Measurements from ENCODE around the gene ST6GALNAC3.
"Not testable (repeated sequence)": the region's sequence is repeated elsewhere in the genome, so short reads cannot be mapped to it uniquely, and the experiment has no call there.

Gene ST6GALNAC3

GRCh38 chr1:76106719-76107235 is 32.2 kb downstream of the ST6GALNAC3 start:
- CTCF ChIA-PET: no interaction called here
- DNase-seq (ENCODE audit: extremely low spot score): no peak
- POLR2A ChIA-PET: no interaction called here
- TF ChIP-seq BHLHE40 (IDR thresholded peaks at IDR 0.05; ENCODE audit: borderline replicate concordance): no peak

DNA sequence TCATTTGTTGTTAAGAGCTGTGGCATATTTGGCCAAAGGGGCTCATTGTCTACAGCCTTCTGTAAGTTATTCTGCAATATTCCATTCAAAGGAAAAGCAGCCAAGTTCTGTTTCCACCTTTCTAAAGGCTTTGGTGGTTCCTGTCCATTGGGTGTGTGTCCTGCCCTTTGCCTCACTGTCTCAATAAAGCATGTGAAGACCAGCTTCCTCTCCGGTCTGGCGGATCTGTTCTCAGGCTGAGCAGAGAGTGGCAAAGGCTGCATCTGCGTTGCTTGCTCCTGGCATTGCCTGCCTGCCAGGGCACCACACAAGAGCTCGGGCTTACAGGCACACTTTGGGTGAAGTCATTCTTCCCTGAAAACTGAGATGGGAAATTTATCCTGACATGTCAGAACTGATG is 34.9 kb downstream of the ST6GALNAC3 start:
- ChIA-PET CTCF (no interaction called here), POLR2A (no interaction called here)
- TF ChIP-seq SP1 (IDR thresholded peaks at IDR 0.05): no peak
- TF ChIP-seq TARDBP (IDR thresholded peaks at IDR 0.05): no peak
- TF ChIP-seq NFRKB (IDR thresholded peaks at IDR 0.05): no peak
- TF ChIP-seq ELF4 (IDR thresholded peaks at IDR 0.05): no peak
- no peak for TF ChIP-seq SUZ12 (IDR thresholded peaks at IDR 0.05)

DNA sequence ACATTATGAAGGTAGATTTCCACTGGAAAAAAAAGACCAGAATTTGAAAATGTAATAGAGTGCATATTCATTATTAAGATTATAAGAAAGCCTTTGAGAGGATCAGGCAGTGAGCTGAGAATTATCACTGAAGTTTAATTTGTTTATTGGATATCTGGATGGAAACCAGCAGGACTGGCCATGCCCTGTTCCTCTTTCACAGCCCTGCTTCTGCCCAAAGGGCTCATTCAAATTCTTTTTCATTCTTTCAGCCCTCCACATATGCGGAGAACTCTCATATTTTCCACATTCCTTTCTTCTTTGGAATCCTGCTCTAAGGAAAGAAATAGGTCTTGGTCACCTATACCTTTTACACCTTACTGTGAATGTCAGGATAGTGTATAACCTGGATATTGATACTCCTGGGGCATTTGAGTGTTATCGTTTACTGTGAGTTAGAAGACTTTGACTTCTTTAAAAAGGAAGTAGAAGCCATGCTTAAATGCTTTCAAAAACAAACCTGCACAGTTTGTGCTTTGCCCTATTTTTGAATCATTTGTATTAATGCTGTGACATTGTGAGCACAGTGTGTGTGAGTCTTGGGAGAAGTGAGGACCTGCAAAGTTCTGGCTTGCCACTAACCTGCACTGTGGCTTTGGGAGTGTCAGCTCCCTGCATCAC is 35.5 kb downstream of the ST6GALNAC3 start:
- TF ChIP-seq LEF1 (IDR thresholded peaks at IDR 0.05; ENCODE audit: borderline replicate concordance): no peak
- no peak for TF ChIP-seq FOXM1 (IDR thresholded peaks at IDR 0.05; ENCODE audit: borderline replicate concordance)
- no peak for TF ChIP-seq L3MBTL2 (conservative IDR thresholded peaks at IDR 0.05)
- no peak for TF ChIP-seq SUZ12 (IDR thresholded peaks at IDR 0.05)
- no peak for TF ChIP-seq FOXK2 (IDR thresholded peaks at IDR 0.05)
- TF ChIP-seq ZNF384 (IDR thresholded peaks at IDR 0.05): no peak
- TF ChIP-seq ELF4 (IDR thresholded peaks at IDR 0.05): no peak
- no peak for TF ChIP-seq ARNT (IDR thresholded peaks at IDR 0.05)
- no peak for TF ChIP-seq FOXA1 (IDR thresholded peaks at IDR 0.05)
- TF ChIP-seq HDGF (IDR thresholded peaks at IDR 0.05; ENCODE audit: borderline replicate concordance): no peak
- TF ChIP-seq BHLHE40 (IDR thresholded peaks at IDR 0.05; ENCODE audit: borderline replicate concordance): no peak
- TF ChIP-seq NFRKB (IDR thresholded peaks at IDR 0.05): no peak
- no peak for TF ChIP-seq TARDBP (IDR thresholded peaks at IDR 0.05)
- no peak for TF ChIP-seq PKNOX1 (IDR thresholded peaks at IDR 0.05)
- no peak for DNase-seq (ENCODE audit: extremely low spot score)
- ChIA-PET POLR2A (no interaction called here), CTCF (no interaction called here)

More for the DNA sequence above, 34.9 kb downstream of the ST6GALNAC3 start:
- DNase-seq (ENCODE audit: extremely low spot score): no peak

DNA sequence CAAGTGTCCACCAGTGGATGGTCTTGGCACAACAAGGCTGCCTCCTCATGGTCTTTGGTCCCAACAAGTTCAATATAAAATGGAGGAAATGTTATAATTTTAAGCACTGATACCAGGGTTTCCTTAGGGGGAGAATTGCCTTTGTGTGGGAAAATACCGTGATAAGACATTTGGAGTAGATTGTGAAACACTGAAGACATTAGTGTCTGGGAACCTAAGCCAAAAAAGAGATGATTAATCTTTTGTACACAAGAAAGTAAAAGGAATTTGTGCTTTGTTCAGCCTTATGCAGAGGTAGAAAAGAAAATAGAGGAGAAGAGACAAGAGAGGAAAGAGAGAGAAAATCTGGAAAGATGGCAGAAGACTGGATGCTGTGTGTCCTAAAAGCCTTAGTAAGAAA is 36.1 kb downstream of the ST6GALNAC3 start:
- TF ChIP-seq NFRKB (IDR thresholded peaks at IDR 0.05) (no peak), FOXM1 (IDR thresholded peaks at IDR 0.05; ENCODE audit: borderline replicate concordance) (no peak), CTBP1 (IDR thresholded peaks at IDR 0.05; ENCODE audit: borderline replicate concordance) (no peak), PKNOX1 (IDR thresholded peaks at IDR 0.05) (no peak), HDGF (IDR thresholded peaks at IDR 0.05; ENCODE audit: borderline replicate concordance) (no peak), FOXA1 (IDR thresholded peaks at IDR 0.05) (no peak), FOXK2 (IDR thresholded peaks at IDR 0.05) (no peak), TARDBP (IDR thresholded peaks at IDR 0.05) (no peak), L3MBTL2 (conservative IDR thresholded peaks at IDR 0.05) (no peak), BHLHE40 (IDR thresholded peaks at IDR 0.05; ENCODE audit: borderline replicate concordance) (no peak), SUZ12 (IDR thresholded peaks at IDR 0.05) (no peak), ELF4 (IDR thresholded peaks at IDR 0.05) (no peak), ZNF384 (IDR thresholded peaks at IDR 0.05) (no peak), LEF1 (IDR thresholded peaks at IDR 0.05; ENCODE audit: borderline replicate concordance) (no peak), SP1 (IDR thresholded peaks at IDR 0.05) (no peak), ARNT (IDR thresholded peaks at IDR 0.05) (no peak)
- POLR2A ChIA-PET: no interaction called here
- CTCF ChIA-PET: no interaction called here
- no peak for DNase-seq (ENCODE audit: extremely low spot score)

DNA sequence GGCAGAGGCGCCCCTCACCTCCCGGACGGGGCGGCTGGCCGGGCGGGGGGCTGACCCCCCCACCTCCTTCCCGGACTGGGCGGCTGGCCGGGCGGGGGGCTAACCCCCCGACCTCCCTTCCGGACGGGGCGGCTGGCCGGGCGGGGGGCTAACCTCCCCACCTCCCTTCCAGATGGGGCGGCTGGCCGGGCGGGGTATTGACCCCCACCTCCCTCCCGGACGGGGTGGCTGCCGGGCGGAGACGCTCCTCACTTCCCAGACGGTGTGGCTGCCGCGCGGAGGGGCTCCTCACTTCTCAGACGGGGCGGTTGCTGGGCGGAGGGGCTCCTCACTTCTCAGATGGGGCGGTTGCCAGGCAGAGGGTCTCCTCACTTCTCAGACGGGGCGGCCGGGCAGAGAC is 37.8 kb downstream of the ST6GALNAC3 start:
- CTCF ChIA-PET, POLR2A ChIA-PET: not testable (repeated sequence)

GRCh38 chr1:76113446-76113845 is 38.9 kb downstream of the ST6GALNAC3 start:
- TF ChIP-seq FOXK2 (IDR thresholded peaks at IDR 0.05) (no peak), ZNF384 (IDR thresholded peaks at IDR 0.05) (no peak), CTBP1 (IDR thresholded peaks at IDR 0.05; ENCODE audit: borderline replicate concordance) (no peak), FOXA1 (IDR thresholded peaks at IDR 0.05) (no peak), HDGF (IDR thresholded peaks at IDR 0.05; ENCODE audit: borderline replicate concordance) (no peak), PKNOX1 (IDR thresholded peaks at IDR 0.05) (no peak), SUZ12 (IDR thresholded peaks at IDR 0.05) (no peak), TARDBP (IDR thresholded peaks at IDR 0.05) (no peak), ELF4 (IDR thresholded peaks at IDR 0.05) (no peak), ARNT (IDR thresholded peaks at IDR 0.05) (no peak), BHLHE40 (IDR thresholded peaks at IDR 0.05; ENCODE audit: borderline replicate concordance) (no peak), L3MBTL2 (conservative IDR thresholded peaks at IDR 0.05) (no peak), FOXM1 (IDR thresholded peaks at IDR 0.05; ENCODE audit: borderline replicate concordance) (no peak)
- ChIA-PET CTCF (no interaction called here), POLR2A (no interaction called here)
- DNase-seq (ENCODE audit: extremely low spot score): no peak

More for the DNA sequence above, 37.8 kb downstream of the ST6GALNAC3 start:
- DNase-seq (ENCODE audit: extremely low spot score): not testable (repeated sequence)

GRCh38 chr1:76115171-76115570 is 40.6 kb downstream of the ST6GALNAC3 start:
- TF ChIP-seq TARDBP (IDR thresholded peaks at IDR 0.05) (no peak), SP1 (IDR thresholded peaks at IDR 0.05) (no peak), FOXA1 (IDR thresholded peaks at IDR 0.05) (no peak), SUZ12 (IDR thresholded peaks at IDR 0.05) (no peak), ELF4 (IDR thresholded peaks at IDR 0.05) (no peak), ARNT (IDR thresholded peaks at IDR 0.05) (no peak), PKNOX1 (IDR thresholded peaks at IDR 0.05) (no peak), ZNF384 (IDR thresholded peaks at IDR 0.05) (no peak), HDGF (IDR thresholded peaks at IDR 0.05; ENCODE audit: borderline replicate concordance) (no peak), NFRKB (IDR thresholded peaks at IDR 0.05) (no peak), FOXK2 (IDR thresholded peaks at IDR 0.05) (no peak)
- no peak for DNase-seq (ENCODE audit: extremely low spot score)
- POLR2A ChIA-PET: no interaction called here
- CTCF ChIA-PET: no interaction called here

All from HEK293T (cell line).